Heart left ventricle (tissue), 13 donors: ENCODE results near the gene PCBP4.

ENCODE experiments used
- POLR2A ChIP-seq, 2 donors: fragments of 450-650 bp; IDR thresholded peaks; one replicate each; pipeline ENCODE4 v1.6.1; 2017; ENCODE audit warnings: antibody characterized with exemption in 2 of 2, mild to moderate bottlenecking in 2 of 2, moderate library complexity in 2 of 2
- TF ChIP-seq, protein P1 (sequence below), 12 donors: fragments of 200-600 bp; sonication (generic) in 4 of 12; IDR thresholded peaks; one replicate each; pipeline versions ENCODE4 v1.5.0 to v1.8.0; 2018 to 2022; ENCODE audit warnings: antibody characterized with exemption in 12 of 12, mild to moderate bottlenecking in 5 of 12
- donor health status: ischemic (EF 13 %, LVEDD 7.1; RV severe dilation, severe dysfunction).
- donor health status: DM: no; HTN: yes; CAD: no.
- donor health status: DM: no; HTN: no; CAD: no.
- donor health status: ischemic (EF 25% LVEDD 6.9; RV normal size, moderate dysfunction).
- donor health status: ischemic (EF 25% LVEDD 5.7; RV mildly dilated, moderate dysfunction).
- donor health status: ischemic (EF 35%, LVEDD 5.7; RV mildly dilated, moderate dysfunction).
- donor health status: nonischemic (EF 11% LVEDD 7.7; RV severe dilation, severe dysfunction).
- donor health status: DM: yes; HTN: yes; CAD: no.
- donor health status: PGD.
- donor health status: ischemic (EF 29% LVEDD 5.4; RV normal size, mild dysfunction).
- donor health status: nonischemic (EF 23%, LVEDD 6.1; RV moderate dilation, normal function).

DNA sequence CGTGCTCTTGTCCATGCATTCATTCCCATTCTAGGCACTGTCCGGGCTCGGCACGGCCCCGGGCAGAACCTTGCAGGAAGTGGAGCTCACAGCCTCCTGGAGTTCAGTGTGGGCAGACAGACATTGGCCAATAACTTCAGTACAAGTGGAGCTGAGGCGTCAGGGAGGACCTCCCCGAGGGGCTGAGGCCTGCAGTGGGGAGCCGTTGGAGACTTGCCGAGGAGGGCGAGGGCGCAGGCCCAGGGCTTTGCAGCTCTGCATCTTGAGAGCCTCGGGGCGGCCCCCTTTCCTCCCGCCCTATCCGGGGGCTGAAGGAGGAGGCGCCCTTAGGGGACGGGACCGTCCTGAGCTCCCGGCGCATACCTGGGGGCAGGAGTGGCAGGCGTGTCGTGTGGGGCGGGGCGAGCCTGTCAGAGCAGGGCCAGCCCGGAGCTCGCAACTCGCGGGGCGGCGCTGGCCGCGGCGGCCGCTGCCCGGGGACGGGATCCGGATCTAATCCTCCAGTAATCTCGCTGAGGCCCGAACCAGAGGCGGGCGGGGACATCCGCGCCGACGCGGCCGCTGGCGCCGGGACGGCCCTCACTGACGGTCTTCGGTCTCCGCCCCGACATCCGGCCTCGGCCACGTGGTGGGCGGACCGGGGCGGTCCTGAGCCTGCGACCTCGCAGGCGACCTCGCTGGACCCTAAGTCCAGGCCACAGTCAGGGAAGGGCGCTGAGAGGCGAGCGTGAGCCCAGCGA is 15.8 kb upstream of the PCBP4 start, which contains the start of gene ACY1:
- TF ChIP-seq, protein P1, sequence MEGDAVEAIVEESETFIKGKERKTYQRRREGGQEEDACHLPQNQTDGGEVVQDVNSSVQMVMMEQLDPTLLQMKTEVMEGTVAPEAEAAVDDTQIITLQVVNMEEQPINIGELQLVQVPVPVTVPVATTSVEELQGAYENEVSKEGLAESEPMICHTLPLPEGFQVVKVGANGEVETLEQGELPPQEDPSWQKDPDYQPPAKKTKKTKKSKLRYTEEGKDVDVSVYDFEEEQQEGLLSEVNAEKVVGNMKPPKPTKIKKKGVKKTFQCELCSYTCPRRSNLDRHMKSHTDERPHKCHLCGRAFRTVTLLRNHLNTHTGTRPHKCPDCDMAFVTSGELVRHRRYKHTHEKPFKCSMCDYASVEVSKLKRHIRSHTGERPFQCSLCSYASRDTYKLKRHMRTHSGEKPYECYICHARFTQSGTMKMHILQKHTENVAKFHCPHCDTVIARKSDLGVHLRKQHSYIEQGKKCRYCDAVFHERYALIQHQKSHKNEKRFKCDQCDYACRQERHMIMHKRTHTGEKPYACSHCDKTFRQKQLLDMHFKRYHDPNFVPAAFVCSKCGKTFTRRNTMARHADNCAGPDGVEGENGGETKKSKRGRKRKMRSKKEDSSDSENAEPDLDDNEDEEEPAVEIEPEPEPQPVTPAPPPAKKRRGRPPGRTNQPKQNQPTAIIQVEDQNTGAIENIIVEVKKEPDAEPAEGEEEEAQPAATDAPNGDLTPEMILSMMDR (IDR thresholded peaks at IDR 0.05) = peak in 1 of 12 donors; percentile 14
- peak; percentile 3 to 86 for TF ChIP-seq POLR2A (IDR thresholded peaks at IDR 0.05)
